ENCODE results near the gene METTL25. TPM values are rescaled to one million over a fixed set of nuclear protein-coding genes. Genes with fewer than 3 reads are reported as not detected.

METTL25 gene
- total RNA-seq, 1 experiment from 2014 or later = 2.7 TPM

DNA sequence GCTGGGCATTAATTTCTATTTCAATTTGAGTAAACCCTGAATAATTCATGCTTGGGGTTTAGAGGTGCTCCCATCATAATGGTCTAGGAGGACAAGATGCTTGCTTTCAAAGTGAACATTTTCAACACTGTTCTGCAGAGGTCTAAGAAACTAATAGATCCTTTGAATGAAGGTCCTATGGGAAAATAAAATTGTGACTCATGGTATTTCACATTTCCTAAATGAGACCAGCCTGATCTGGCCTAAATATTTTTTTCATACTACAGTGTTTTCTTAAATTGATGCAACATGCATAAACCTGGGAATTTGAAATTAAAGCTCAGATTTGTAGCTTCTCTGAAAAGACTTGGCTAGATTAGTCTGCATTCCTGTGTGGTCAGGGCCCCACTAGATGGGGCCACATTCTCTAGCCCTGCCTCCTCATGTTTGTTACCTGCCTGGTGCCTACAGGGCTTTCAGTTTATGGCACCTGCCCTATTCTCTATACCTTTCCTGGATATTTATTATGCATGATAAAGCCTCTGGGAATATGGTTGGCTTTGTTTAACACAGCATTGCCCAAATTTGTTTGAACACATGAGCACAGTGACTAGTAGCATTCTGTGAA, 112.7 kb downstream of the METTL25 start:
- no peak for DNase-seq (ENCODE audit: low spot score)

DNA sequence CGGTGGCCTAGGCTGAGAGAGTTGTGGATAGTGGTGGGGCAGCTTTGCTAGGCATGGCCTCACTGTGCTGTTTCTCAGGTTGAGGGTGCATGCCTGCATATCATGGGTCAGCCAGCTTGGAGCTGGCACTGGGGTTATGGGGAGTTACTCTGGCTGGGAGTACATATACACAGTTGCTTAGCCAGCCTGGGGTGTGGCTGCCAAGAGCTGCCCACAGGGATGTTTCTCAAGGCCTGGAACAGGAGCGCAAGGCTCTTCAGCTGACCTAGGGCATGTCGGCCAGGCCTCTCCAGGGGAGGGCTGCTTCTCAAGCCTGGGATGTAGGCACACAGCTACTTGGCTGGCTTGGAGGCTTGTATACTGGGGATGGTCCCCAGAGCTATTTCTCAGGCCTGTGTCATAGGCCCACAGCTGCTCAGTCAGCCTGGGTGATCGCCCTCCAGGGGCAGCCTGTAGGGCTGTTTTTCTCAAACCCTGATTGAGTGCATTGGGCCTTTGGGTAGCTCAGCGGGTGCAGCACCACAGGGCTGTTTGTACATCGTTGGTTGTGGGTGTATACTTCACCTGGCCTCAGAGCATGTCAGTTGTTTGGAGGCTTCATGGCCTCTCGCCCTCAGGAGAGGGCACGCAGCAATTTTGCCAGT, 114.9 kb downstream of the METTL25 start:
- DNase-seq (ENCODE audit: low spot score) = no peak

DNA sequence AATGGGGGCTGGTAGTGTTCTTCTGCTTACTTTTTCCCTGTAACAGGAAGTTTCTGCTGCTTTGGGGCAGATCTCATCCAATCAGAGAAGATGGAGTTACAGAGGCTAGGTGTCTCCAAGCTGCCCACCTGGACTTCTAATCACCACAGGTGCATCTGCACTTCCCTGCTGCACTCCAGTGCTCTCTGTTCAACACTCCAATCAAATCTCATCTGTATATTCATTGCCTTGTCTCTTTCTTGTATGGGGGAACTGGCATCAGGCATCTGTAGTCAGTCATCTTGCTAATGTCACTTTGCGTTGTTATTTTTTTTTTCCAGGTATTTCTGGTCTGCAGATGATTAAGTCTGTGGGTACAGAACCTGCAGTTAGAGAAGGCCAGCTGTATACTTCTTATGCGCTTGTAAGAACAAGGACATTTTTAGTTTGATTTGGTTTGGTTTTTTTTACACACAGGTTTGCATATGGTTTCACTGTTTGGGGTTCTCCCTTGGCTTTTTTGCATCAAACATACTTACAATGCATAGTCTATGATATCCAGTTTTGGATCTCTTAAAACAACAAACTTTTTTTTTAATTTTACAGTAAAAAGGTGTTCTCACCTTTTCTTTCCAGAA, 116.0 kb downstream of the METTL25 start:
- DNase-seq (ENCODE audit: low spot score) = no peak

GRCh38 chr12:82474798-82475184, 116.5 kb downstream of the METTL25 start:
- no peak for DNase-seq (ENCODE audit: low spot score)

- no peak for DNase-seq (ENCODE audit: low spot score)
These were observed 116.9 kb downstream of the METTL25 start for GRCh38 chr12:82475211-82475610.

DNA sequence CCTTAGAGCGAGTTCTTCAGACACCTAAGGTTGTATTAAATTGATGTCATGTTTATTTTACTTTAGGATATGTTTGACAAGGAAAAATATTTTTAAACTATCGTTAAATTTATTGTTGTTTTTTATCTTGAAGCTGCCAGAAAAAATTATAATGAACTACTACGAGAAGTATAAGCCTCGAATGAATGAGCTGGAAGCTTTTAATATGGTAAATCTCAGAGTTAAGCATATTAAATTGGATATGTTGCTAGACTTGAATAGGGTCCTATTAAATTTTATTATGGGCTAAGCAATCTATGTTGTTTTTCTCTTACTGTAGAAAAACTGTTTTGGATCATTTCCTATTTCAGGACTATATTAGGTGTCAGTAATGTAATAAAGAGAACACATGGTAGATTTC, 118.2 kb downstream of the METTL25 start:
- DNase-seq (ENCODE audit: low spot score) = no peak

DNA sequence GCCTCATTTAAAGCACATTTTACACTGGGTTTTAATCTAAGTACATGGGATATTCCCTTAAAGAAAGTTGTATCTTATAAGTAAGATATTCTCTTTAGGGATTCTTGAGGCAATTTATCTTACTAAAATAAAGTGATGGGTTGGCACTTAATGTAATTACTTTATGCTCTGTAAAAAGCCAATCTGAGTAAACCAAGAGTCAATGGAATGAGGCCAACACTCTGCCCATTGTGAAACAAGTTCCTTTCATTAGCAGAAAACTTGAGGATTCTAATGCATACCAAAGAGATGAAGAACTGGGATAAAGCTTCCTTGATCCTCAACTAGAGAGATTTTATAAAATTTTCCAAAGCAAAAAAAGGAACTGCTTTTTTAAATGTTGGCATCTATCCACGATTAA, 121.2 kb downstream of the METTL25 start:
- no peak for DNase-seq (ENCODE audit: low spot score)

- DNase-seq (ENCODE audit: low spot score) = no peak
These were observed 122.3 kb downstream of the METTL25 start for GRCh38 chr12:82480606-82481005.

- DNase-seq (ENCODE audit: low spot score) = no peak
These were observed 123.6 kb downstream of the METTL25 start for GRCh38 chr12:82481954-82482353.

GRCh38 chr12:82486524-82487235, 128.4 kb downstream of the METTL25 start:
- DNase-seq (ENCODE audit: low spot score) = no peak

GRCh38 chr12:82504409-82504808, 146.1 kb downstream of the METTL25 start:
- DNase-seq (ENCODE audit: low spot score) = no peak

DNA sequence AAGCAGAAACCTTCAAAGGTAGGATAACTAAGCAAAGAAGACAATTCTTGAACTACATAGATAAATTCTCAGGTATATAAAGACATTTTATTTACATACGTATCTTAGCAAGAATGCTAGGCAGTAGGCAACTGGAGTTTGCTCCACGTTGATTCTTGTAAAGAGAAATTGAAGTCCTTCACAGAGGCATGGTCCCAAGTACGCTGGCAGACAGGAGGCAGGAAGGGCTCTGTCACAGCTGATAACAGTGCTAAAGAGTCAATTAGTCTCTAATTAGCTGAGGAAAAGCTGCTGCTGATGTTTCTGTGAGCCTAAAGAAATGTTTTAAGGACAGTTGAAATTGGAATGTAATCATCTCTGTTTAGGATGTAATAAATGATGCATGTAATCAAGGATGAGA, 146.8 kb downstream of the METTL25 start:
- no peak for DNase-seq (ENCODE audit: low spot score)

DNA sequence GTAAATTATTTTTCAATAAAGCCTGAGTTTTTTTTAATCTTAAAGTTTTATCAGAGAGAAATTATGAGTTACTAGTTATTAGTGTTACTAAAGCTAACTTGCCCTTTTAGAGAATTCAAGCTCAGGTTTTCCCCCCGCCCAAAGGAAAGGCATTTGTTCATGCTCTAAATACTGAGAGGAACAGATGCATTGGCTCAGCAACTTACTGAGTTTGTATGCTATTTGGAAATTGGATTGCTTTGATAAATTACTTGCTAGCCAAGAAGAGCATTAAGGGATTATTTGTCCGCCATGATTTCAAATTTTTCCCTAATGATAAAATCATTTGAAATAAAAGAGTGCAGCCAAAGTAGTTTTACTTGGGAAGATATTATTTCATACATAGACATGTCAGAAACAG, 149.4 kb downstream of the METTL25 start:
- DNase-seq (ENCODE audit: low spot score) = no peak

DNA sequence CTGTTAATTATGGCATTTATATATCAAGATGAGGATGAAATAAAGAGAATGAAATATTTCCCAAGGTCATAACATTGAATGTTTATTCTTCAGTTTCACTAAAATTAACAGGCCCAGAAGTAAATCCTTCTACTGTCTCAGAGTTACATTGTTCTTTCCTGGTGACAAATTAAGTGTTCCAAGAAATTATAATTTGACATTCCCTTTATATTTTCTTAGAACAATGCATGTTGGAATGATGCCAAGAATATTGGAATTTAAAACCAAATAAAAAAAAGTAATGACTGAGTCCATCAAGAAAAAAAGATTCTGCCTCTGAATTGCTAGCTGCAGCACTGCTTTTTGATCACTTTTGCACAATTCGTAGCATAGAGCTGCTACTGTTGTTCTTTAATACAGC, 152.1 kb downstream of the METTL25 start:
- DNase-seq (ENCODE audit: low spot score) = no peak

GRCh38 chr12:82514880-82515279, 156.6 kb downstream of the METTL25 start:
- DNase-seq (ENCODE audit: low spot score) = no peak

GRCh38 chr12:82515652-82516051, 157.3 kb downstream of the METTL25 start:
- no peak for DNase-seq (ENCODE audit: low spot score)

DNA sequence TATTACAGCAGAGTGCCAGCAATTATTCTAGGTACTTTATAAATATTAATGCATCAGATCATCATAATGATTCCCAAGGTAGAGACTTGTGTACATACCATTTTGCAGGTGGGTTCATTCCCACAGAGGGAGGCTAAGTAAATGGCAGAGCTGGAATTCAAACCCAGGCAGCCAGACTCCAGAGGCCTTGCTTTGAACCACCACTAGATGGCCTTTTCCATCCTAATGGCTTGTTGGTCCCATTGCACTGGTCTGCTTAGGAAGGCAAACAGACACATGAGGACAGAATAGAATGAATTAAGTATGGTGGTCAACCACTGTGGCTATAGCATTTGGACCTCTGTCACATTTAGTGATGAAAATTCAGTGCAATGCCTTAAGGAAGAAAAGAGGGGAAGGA, 158.7 kb downstream of the METTL25 start:
- peak; percentile 8 for DNase-seq (ENCODE audit: low spot score)

DNA sequence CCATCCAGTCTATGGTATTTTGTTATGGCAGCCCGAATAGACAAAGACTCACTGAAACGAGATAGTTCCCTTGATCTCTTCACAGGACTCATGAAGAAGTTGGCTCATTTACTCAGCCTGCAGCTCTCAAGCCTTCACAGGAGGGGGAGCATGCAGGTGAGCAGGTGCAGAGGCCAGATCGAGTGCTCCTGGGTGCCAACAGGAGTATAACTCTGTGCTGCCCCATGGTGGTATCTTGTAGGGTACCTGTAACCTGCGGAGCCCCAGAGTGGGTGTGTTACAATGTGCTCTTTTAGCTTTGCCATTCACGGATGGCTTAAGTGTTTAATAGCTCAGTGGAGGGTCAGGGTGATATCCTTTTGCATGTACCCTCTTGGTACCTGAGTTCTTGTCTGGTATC, 159.5 kb downstream of the METTL25 start:
- no peak for DNase-seq (ENCODE audit: low spot score)

GRCh38 chr12:82519510-82519909, 161.2 kb downstream of the METTL25 start:
- DNase-seq (ENCODE audit: low spot score) = no peak

GRCh38 chr12:82522285-82522684, 164.0 kb downstream of the METTL25 start:
- no peak for DNase-seq (ENCODE audit: low spot score)

DNA sequence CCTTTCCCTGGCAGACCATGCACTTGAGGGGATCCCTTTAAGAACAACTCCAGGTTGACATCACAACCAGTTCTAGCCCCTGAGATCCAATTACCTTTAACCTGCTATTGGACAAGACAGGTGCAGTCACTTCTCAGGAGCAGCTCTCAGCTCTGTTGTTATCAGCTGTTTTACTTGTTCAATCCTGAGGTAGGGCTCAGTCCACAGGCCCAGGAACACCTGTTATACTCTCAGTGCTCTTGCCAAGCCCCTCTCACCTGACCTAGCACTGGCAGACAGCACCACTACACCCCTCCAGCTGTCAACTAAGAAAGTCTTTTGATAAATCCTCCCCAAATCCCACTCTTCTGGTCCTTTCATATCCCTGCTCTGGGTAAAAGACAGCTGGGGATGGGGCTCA, 164.4 kb downstream of the METTL25 start:
- no peak for DNase-seq (ENCODE audit: low spot score)

DNA sequence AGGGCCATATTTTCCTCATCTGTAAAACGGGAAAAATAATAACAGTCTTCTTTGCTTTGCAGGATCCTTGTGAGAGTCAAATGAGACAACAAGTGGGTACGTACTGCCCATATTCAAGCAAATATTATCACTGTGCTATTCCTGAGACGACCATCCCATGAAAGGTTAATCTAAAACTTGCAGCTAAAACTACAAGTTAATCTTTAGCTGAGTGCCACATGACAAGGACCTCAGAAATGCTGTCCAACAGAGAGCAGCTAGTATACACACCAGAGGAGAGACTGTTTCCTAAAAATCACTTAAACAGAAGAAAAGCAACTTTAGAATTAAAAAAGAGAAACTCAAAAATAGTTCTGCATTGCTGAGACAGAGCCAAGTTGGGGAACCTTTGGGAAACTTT, 165.7 kb downstream of the METTL25 start:
- DNase-seq (ENCODE audit: low spot score) = no peak

DNA sequence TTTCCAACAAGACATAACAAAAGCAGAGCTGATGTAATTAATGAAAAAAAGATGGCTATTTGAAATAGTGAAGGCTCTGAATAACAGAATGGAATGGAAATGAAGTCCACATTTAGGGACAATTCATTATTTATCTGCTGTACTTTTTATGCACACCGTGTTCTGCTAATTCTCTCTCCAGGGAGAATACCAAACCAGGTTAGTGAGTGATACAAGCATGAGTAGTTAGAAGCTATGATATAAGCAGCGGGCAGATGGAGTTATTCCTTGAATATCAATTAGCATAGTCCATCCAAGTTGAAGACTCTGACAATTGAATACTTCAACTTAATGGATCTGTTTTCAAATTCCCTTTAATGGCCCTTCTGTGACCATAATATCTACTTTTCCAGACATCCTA, 166.3 kb downstream of the METTL25 start:
- DNase-seq (ENCODE audit: low spot score) = no peak

Data from A172 (cell line).